Muscle layer of duodenum (tissue), 2 donors: ENCODE results near the gene CHMP6.

Source experiments
- H3K27ac ChIP-seq: one replicate; pipeline ENCODE4 v1.7.0; 2013; ENCODE audit warnings: mild to moderate bottlenecking, low read length
- H3K27me3 ChIP-seq: one replicate; pipeline ENCODE4 v1.7.0; 2013; ENCODE audit warnings: low read depth, mild to moderate bottlenecking, control low read depth, low read length
- H3K36me3 ChIP-seq, 2 donors: one replicate each; pipeline ENCODE4 v1.7.0; 2013; ENCODE audit warnings: low read length in 2 of 2, control low read depth in 1 of 2, mild to moderate bottlenecking in 1 of 2; ENCODE audit not compliant: insufficient read depth in 2 of 2, control insufficient read depth in 1 of 2
- H3K4me1 ChIP-seq, 2 donors: one replicate each; pipeline ENCODE4 v1.7.0; 2013; ENCODE audit warnings: low read length in 2 of 2, mild to moderate bottlenecking in 2 of 2, control low read depth in 1 of 2, moderate library complexity in 1 of 2; ENCODE audit not compliant: insufficient read depth in 2 of 2, control insufficient read depth in 1 of 2
- H3K4me3 ChIP-seq, 2 donors: one replicate each; pipeline ENCODE4 v1.7.0; 2013; ENCODE audit warnings: low read length in 2 of 2, low read depth in 1 of 2, mild to moderate bottlenecking in 1 of 2
- H3K9me3 ChIP-seq, 2 donors: one replicate each; pipeline ENCODE4 v1.7.0; 2013; ENCODE audit warnings: low read length in 2 of 2, control low read depth in 1 of 2, mild to moderate bottlenecking in 1 of 2; ENCODE audit not compliant: control insufficient read depth in 1 of 2
- donor health status: healthy.

The CHMP6 gene

DNA sequence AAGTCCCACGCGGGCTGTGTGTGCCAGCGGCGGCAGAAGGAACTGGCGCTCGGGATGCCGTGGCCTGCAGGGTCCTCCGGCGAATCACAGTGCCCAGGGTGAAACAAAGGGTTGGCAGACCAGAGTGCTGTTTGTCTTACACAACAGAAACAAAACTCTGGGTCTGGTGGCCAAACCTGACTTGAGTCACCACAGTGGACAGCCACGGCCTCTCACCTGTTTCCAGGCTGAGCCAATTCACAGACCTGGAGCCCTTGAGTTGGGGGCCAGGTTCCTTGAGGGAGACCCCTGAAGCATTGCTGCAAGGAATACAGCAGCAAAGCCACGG is 2.1 kb upstream of the CHMP6 start:
- peaks cover 0 to 48% of the 10 kb centered on the region in 2 donors for H3K4me1 ChIP-seq
- no peaks in the 10 kb centered on the region for H3K9me3 ChIP-seq
- no peaks in the 10 kb centered on the region for H3K36me3 ChIP-seq
- no peaks in the 10 kb centered on the region for H3K27me3 ChIP-seq
- H3K27ac ChIP-seq: no peak overlapping the region
- no peak overlapping the region for H3K4me3 ChIP-seq

DNA sequence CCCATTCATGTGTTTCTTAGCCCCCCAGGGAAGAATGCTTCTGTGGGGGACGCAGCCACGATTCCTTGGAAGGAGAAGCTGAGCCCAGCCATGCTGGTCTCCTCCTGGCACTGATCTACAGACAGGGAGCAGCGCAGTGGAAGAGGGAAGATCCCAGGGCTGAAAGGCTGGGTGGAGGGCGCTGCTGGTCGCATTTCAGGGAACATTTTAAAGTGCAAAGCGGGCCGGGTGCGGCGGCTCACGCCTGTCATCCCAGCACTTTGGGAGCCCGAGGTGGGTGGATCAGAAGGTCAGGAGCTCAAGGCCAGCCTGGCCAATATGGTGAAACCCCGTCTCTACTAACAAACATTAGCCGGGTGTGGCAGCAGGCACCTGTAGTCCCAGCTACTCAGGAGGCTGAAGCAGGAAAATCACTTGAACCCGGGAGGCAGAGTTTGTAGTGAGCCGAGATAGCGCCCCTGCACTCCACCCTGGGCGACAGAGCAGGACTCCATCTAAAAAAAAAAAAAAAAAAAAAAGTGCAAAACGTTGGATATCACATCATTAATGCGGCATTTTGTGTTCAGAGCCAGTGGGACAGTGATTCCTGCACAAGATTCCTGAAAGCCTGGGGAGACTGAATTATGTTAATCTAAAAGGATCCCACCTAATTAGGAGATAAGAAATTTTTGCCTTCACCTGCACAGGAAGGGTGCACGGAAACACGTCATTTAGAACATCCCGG is 558 bp upstream of the CHMP6 start:
- no peaks in the 10 kb centered on the region for H3K27me3 ChIP-seq
- no peaks in the 10 kb centered on the region for H3K9me3 ChIP-seq
- H3K27ac ChIP-seq: no peak overlapping the region
- H3K36me3 ChIP-seq: peaks cover 0 to 12% of the 10 kb centered on the region in 2 donors
- H3K4me1 ChIP-seq: peaks cover 0 to 45% of the 10 kb centered on the region in 2 donors
- peak overlapping the region; percentile 79 to 85 for H3K4me3 ChIP-seq

DNA sequence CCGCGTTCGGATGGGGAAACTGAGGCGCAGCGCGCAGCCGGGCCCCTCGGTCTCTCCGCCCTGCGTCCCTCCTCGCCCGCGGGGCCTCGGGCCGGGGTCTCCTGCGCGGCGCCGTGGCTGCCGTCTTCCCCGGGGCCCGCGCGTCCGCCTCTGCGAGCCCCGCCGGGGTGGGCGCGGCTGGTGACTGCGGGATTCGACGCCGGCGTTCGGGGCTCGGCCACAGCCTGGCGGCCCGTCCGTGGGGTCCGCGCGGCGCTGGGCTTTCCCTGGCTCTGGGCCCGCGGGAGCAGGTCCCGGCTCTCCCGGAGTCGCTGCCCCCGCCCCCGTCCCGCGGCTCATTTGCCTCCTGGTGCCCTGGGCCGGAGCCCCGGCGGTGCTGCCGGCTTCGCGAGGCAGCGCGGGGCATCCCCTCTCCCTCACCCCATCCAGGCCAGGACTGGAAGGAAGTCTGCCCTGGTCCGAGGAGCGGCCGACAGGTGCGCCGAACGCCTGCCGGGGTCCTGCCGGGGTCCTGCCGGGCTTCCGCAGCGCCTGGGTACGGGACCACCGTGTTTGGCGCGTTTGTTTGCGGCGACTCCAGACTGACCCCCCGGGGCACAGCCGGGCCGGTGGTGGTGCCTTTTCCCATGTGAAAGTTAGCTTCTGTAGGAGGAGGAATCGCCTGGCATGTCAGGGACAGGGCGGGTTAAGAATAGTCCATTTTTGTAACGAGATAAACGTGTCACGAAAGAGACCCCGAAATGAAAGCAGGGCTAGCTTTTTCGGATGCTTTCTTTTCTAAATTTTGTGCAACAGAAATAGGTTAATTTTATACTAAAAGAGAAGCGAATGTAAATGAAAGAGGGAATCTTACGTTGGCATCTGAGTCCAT is 671 bp downstream of the CHMP6 start:
- H3K4me1 ChIP-seq: peaks cover 0 to 38% of the 10 kb centered on the region in 2 donors
- H3K27me3 ChIP-seq: no peaks in the 10 kb centered on the region
- no peak overlapping the region for H3K27ac ChIP-seq
- peaks cover 0 to 24% of the 10 kb centered on the region in 2 donors for H3K36me3 ChIP-seq
- H3K9me3 ChIP-seq: no peaks in the 10 kb centered on the region
- peak overlapping the region; percentile 48 to 85 for H3K4me3 ChIP-seq

DNA sequence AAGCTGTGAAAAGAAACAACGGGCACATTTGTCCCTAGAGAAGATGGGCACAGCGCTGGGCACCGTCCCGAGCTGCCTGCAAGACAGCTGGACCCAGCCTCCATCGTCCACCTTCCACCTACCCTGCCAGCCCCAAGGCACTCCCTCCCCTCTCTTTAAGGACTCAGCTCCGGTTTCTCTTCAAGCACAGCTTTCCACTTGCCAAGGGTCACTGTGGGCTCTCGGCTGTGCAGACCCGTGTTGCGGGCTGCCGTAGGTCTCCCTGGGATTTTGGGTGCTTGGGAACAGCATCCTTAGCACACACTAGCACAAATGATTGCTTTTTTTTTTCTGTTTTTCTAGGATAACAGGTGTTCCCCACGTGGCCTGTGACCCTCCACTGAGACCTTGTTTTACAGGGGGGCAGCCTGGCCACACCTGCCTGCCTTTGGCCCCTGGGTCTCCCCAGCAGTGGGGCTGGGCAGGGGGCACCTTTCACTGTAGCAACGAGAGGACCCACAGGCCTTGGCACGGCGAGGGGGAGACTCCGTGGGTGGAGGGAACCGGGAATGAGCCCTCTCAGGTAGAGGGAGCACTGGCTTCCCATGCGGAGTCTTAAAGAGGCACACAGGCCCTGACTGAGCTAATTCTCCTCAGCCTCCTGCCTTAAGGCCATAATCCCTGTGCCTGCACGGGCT is 1.4 kb downstream of the CHMP6 start:
- Histone ChIP-seq H3K4me1 (peaks cover 0 to 31% of the 10 kb centered on the region in 2 donors), H3K27me3 (no peaks in the 10 kb centered on the region), H3K36me3 (peaks cover 4 to 32% of the 10 kb centered on the region in 2 donors), H3K4me3 (peak overlapping the region; percentile 48 to 85), H3K9me3 (no peaks in the 10 kb centered on the region), H3K27ac (no peak overlapping the region)

DNA sequence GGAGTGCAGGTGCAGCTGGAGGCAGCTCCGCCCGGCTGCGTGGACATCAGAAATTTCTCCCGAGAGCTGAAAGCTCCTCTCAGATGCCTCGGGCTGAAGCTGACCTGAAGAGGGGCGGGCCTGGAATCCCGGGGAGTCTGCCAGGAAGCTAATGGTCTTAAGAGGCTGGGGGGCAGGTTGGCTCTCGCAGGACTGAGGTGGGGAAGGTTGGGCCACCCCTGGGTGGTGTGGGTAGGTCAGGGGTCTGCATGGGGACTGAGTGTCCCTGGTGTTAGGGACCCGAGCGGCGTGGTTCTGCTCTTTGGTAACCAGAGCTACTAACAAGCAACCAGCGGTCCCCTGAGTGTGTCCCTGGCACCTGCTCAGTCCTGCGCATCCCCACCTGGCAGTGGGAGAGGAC is 3.5 kb downstream of the CHMP6 start:
- Histone ChIP-seq H3K9me3 (no peaks in the 10 kb centered on the region), H3K4me3 (no peak overlapping the region), H3K36me3 (peaks cover 11 to 52% of the 10 kb centered on the region in 2 donors), H3K4me1 (peaks cover 0 to 24% of the 10 kb centered on the region in 2 donors), H3K27ac (no peak overlapping the region), H3K27me3 (no peaks in the 10 kb centered on the region)

DNA sequence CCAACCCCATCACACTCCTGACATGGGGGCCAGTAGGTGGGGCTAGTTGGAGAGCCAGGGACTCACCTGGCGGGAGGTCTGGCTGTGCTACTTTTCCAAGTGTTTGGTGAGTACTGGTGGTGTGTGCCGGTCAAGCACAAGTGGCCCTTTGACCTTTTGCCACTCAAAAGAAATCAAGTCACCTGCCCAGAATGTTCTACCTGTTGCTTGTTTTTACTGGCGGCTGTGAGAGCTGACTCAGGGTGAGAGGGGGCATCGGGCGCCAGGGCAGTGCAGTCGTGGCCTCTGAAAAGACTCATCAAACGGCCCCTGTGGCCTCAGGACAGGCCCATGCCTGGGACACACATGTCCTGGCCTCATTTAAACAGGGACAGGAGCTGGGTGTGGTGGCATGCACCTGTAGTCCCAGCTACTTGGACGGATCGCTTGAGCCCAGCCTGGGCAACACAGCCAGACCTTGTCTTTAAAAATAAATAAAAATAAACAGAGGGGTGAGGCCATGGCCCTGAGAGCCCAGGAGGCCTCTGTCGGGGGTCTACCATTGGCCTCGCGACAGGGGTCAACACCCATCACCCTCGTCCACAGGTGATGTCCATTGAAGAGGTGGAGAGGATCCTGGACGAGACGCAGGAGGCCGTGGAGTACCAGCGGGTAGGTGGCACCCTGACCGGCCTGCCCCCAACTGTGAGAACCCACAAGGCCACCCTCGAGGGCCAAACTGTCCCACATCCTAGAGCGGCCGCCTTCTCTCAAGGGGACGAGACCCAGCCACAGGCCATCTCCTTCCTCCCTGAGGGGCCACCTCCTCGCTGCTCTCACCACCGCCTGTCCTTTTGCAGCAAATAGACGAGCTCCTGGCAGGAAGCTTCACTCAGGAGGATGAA is 5.0 kb downstream of the CHMP6 start:
- no peaks in the 10 kb centered on the region for H3K27me3 ChIP-seq
- peaks cover 0 to 16% of the 10 kb centered on the region in 2 donors for H3K4me1 ChIP-seq
- H3K27ac ChIP-seq: no peak overlapping the region
- H3K9me3 ChIP-seq: no peaks in the 10 kb centered on the region
- peaks cover 11 to 55% of the 10 kb centered on the region in 2 donors for H3K36me3 ChIP-seq
- no peak overlapping the region for H3K4me3 ChIP-seq

DNA sequence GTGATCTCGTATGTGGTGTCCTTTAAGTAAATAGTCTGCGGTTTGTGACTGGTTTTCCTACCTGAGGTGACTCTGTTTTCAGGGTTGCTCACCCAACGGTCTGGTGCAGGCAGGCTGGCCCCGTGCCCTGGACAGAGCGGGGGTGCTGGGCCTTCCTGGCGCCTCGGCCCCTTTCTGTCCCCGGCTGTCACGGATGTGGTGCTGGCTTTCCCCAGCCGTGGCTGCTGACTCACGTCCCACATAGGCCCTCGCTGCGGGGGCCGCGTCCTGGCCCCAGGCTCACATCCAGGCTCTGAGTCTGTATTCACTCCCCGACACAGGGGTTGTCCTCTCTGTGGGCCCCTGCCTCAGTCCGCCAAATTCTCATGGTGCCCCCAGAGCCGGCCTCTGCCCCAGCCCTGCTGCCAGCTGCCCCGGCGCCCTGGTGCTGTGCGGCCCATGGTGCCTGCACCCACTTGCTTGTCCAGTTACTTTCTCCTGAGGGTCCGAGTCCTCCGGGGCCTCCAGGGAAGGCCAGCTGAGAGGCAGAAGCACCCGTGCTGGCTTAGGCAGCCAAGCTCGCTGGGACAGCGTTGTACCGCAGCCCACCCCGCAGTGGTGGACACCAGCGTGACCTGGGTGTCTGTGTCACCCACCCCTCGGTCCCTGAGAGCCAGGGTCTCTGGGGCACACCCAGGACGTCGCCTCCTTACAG is 5.9 kb downstream of the CHMP6 start:
- Histone ChIP-seq H3K4me1 (peaks cover 2 to 19% of the 10 kb centered on the region in 2 donors), H3K36me3 (peaks cover 11 to 55% of the 10 kb centered on the region in 2 donors), H3K27me3 (peaks cover 3% of the 10 kb centered on the region), H3K9me3 (no peaks in the 10 kb centered on the region), H3K4me3 (no peak overlapping the region), H3K27ac (no peak overlapping the region)

DNA sequence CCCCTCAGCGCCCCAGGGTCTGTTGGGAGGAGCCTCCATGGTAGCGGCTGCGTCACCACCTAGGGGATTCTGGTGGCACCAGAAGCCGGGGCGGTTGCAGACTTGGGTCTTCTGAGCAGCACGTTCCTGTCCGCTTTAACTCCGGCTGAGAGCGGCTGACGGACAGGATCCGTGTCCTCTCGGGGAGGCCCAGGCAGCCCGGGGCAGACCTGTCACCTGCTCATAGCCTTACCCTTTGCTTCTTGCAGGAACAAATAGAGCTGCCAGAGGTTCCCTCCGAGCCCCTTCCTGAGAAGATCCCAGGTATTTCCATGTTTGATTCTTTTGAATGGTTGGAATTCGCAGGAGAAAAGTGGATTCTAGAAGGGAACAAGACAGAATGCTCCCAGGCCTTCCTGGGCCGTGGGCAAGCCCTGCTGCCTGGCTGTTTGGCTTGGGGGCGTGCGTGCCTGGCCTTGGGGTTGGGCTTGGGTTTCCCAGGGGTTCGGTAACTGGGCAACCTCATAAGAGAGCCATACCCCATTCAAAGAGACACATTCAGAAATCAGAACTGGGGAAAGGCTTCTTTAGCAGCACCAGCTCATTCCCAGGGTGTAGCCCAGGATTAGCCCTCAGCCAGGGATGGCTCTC is 6.6 kb downstream of the CHMP6 start:
- Histone ChIP-seq H3K9me3 (no peaks in the 10 kb centered on the region), H3K36me3 (peaks cover 11 to 55% of the 10 kb centered on the region in 2 donors)

DNA sequence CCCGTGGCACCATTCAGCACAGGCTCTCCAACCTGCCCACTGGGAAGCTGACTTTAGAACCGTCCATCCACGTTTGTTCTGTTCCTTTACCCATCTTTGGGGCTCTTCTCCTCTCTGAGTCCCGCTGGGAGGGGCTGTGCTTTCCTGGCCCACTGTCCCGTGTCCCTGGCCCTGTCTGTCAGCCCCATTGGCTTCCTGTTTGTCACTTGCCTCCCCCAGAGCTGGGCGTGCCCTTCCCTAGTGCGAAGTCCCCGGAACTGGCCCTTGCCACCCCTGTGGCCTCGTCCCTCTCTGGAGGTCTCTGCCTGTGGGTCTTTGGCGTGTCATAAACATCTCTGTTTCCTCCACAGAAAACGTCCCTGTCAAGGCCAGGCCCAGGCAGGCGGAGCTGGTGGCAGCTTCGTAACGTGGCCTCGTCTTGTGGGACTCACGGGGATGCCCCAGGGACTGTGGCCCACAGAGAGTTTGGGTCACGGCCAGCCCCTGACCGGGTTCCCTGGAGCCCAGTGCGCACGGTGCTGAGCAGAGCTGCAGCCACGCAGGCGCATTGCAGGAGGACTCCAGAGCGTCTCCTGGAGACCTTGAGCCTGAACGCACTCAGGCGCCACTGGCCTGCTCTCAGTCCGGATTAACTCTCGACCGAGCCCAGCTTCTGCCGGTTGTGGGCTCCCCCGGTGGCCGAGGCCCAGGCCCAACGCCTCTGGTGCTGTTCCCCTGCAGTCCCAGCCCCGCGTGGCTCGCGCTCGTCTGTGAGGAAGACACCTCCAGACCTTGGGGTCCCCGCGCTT is 7.3 kb downstream of the CHMP6 start:
- no peak overlapping the region for H3K27ac ChIP-seq
- no peak overlapping the region for H3K4me3 ChIP-seq
- H3K4me1 ChIP-seq: peaks cover 4 to 16% of the 10 kb centered on the region in 2 donors
- H3K27me3 ChIP-seq: peaks cover 6% of the 10 kb centered on the region
- no peaks in the 10 kb centered on the region for H3K9me3 ChIP-seq
- H3K36me3 ChIP-seq: peaks cover 11 to 55% of the 10 kb centered on the region in 2 donors

More for the DNA sequence above, 6.6 kb downstream of the CHMP6 start:
- peaks cover 4 to 16% of the 10 kb centered on the region in 2 donors for H3K4me1 ChIP-seq
- peaks cover 6% of the 10 kb centered on the region for H3K27me3 ChIP-seq
- H3K4me3 ChIP-seq: no peak overlapping the region
- H3K27ac ChIP-seq: no peak overlapping the region
